IgD-negative memory B cell (primary cell): ENCODE results near the gene MRPL41. TPM values are rescaled to one million over a fixed set of nuclear protein-coding genes. Genes with fewer than 3 reads are reported as not detected.
"Not testable (repeated sequence)": the region's sequence is repeated elsewhere in the genome, so short reads cannot be mapped to it uniquely, and the experiment has no call there.

Source experiments
- H3K27ac Mint-ChIP-seq, 3 donors: one replicate each; pipeline ENCODE4 v1.8.0; 2020 to 2022; ENCODE audit warnings: mild to moderate bottlenecking in 3 of 3, mixed read lengths in 3 of 3, moderate library complexity in 1 of 3
- H3K27me3 Mint-ChIP-seq: one replicate; pipeline ENCODE4 v1.8.0; 2021; ENCODE audit warnings: mixed read lengths
- H3K36me3 Mint-ChIP-seq: one replicate; pipeline ENCODE4 v1.8.0; 2020; ENCODE audit warnings: mild to moderate bottlenecking, mixed read lengths
- H3K4me1 Mint-ChIP-seq, 3 donors: one replicate each; pipeline ENCODE4 v1.8.0; 2020 to 2022; ENCODE audit warnings: mixed read lengths in 3 of 3, mild to moderate bottlenecking in 1 of 3
- H3K4me3 Mint-ChIP-seq, 4 donors: one replicate each; pipeline ENCODE4 v1.8.0; 2020 to 2022; ENCODE audit warnings: mild to moderate bottlenecking in 4 of 4, mixed read lengths in 4 of 4, moderate library complexity in 3 of 4
- H3K9me3 Mint-ChIP-seq, 3 donors: one replicate each; pipeline ENCODE4 v1.8.0; 2020 to 2021; ENCODE audit warnings: mixed read lengths in 3 of 3, mild to moderate bottlenecking in 1 of 3
- polyA plus RNA-seq: library from polyadenylated mRNA; unstranded; fragments of 300-500 nt; fragmentation: Illumina TruSeq; gene quantifications from one replicate; pipeline ENCODE4 v1.2.3, GENCODE V29; 2021

The MRPL41 gene
- polyA plus RNA-seq, 1 donor from 2014 or later = 44.9 TPM

DNA sequence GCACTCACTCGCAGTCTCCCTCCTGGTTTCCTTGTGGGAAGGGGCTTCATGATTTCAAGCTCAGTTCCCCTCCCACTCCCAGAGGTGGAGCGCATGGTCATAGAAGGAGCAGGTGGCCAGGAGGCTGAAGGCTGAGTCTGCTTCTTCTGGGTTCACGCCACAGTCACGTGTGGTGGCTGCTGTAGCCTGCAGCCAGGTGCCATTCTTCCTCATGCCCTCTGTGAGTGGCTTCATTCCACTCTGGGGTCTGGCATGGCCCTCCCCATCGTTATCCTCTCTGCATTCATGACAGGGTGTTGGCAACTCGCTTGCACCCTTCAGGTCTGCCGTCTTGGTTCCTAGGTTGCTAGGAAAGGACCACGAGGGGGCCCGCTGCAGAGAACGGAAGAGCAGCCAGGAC lies 3.5 kb downstream of the MRPL41 start:
- Mint-ChIP-seq H3K4me3 (peak overlapping the region in 1 of 4 donors; percentile 68), H3K4me1 (peaks cover 1 to 10% (median 4%) of the 10 kb centered on the region in 3 donors), H3K27ac (peak overlapping the region in 1 of 3 donors; percentile 56), H3K9me3 (no peaks in the 10 kb centered on the region), H3K27me3 (no peaks in the 10 kb centered on the region), H3K36me3 (peaks cover 2% of the 10 kb centered on the region)

DNA sequence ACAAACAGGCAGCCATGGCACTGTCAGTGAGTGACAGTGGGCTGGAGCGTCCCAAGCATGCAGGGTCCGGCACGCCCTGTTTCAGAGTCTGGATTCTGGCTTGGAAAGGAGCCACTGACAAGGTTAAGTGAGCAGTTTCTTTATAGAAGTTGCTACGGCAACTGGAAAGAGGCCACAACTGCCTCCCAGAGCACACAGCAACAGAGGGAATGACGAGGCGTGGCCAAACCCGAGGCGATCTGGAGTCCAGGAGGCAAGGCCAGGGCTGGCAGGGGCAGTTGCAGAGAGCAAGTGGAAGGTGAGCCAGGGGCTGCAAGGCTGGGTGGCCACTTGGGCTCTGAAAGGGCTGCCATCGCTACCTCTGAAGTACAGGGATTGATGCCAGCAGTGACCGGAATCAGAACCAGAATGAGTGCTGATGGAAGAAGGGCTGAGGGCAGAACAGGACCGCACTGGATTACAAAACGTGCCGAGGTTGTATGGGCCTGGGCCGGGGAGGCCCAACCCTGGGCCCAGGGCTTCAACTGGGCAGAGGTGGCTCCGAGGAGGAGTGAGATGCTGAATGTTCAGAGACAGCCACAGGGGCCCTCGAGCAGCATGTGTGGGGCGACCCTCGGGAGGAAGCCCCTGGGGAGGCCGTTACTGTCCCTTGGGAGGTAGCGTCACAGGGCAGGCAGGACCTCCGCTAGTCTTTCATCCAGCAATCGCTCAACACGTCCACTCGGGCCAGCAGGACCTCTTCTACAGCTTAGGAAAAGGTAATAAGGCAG lies 4.6 kb downstream of the MRPL41 start:
- H3K4me3 Mint-ChIP-seq = peak overlapping the region in 1 of 4 donors; percentile 26
- H3K27me3 Mint-ChIP-seq = no peaks in the 10 kb centered on the region
- H3K27ac Mint-ChIP-seq = no peak overlapping the region
- H3K4me1 Mint-ChIP-seq = peaks cover 0 to 9% (median 3%) of the 10 kb centered on the region in 3 donors
- no peaks in the 10 kb centered on the region for H3K9me3 Mint-ChIP-seq
- peaks cover 2% of the 10 kb centered on the region for H3K36me3 Mint-ChIP-seq

DNA sequence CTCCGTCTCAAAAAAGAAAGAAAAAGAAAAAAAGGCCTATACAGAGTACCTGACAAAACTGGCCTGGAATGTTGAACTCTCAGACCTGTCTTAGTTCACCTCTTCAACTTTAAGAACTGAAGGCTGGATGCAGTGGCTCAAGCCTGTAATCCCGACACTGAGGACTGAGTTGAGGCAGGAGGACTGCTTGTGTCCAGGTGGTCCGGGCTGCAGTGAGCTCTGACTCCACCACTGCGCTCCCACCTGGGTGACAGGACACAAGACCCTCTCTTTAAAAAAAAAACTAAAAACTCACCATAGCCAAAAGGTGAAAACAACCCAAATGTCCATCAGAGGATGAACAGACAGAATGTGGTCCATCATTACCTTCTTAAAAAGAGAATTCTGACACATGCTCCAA lies 6.4 kb downstream of the MRPL41 start:
- peaks cover 0 to 5% (median 0%) of the 10 kb centered on the region in 3 donors for H3K4me1 Mint-ChIP-seq
- peaks cover 5% of the 10 kb centered on the region for H3K36me3 Mint-ChIP-seq
- no peaks in the 10 kb centered on the region for H3K27me3 Mint-ChIP-seq
- no peak overlapping the region for H3K4me3 Mint-ChIP-seq
- no peak overlapping the region for H3K27ac Mint-ChIP-seq
- H3K9me3 Mint-ChIP-seq = no peaks in the 10 kb centered on the region

DNA sequence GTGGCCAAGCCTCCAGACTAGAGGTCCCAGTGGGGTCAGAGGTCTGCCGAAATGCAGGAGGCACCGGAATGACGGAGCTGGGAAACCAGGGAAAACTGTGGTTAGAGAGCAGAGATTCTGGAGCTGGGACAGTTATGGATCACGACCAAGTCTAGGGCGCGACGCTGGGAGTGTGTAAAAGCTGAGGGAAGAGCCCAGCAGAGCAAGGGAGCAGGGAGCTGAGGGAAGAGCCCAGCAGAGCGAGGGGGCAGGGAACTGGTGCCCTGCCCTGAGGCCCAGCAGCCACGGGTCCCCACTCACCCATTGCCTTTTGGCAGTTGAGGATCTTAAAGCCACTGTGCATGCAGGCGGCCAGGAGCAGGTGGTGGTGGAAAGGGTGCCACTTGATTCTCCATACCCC lies 12.5 kb downstream of the MRPL41 start:
- Mint-ChIP-seq H3K9me3 (peaks cover 0 to 2% (median 0%) of the 10 kb centered on the region in 3 donors), H3K4me1 (peaks cover 0 to 11% (median 8%) of the 10 kb centered on the region in 3 donors), H3K27ac (peak overlapping the region in 1 of 3 donors; percentile 78), H3K27me3 (no peaks in the 10 kb centered on the region), H3K4me3 (no peak overlapping the region), H3K36me3 (peaks cover 3% of the 10 kb centered on the region)

DNA sequence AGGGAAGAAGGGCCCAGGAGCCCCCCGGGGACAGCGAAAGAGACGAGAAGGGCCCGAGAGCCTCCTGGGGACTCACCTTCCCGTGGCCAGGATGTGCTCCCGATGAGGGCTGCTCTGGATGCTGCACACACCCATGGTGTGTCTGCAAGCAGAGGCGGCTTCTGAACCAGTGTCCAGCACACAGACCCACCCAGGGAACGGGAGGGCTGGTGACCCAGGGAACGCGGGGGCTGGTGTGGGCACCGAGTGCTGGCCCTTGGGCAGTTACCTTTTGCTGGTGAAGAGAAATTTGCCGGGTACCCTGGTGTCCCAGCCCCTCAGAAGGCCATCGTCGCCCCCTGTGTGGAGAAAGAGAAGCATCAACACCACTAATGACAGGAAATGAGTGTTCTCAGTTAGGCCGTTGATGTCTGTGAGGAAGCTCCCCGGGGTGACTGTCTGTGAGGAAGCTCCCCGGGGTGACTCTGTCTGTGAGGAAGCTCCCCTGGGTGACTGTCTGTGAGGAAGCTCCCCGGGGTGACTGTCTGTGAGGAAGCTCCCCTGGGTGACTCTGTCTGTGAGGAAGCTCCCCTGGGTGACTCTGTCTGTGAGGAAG lies 13.2 kb downstream of the MRPL41 start:
- H3K9me3 Mint-ChIP-seq = peaks cover 0 to 2% (median 0%) of the 10 kb centered on the region in 3 donors
- H3K4me3 Mint-ChIP-seq = peak overlapping the region in 1 of 4 donors; percentile 37
- H3K27ac Mint-ChIP-seq = no peak overlapping the region
- H3K36me3 Mint-ChIP-seq = peaks cover 3% of the 10 kb centered on the region
- no peaks in the 10 kb centered on the region for H3K27me3 Mint-ChIP-seq
- peaks cover 0 to 11% (median 8%) of the 10 kb centered on the region in 3 donors for H3K4me1 Mint-ChIP-seq

GRCh38 chr9:137568445-137568844 lies 16.8 kb downstream of the MRPL41 start:
- H3K9me3 Mint-ChIP-seq, H3K4me1 Mint-ChIP-seq, H3K36me3 Mint-ChIP-seq, H3K27me3 Mint-ChIP-seq: not testable (repeated sequence)
- peak overlapping the region in 1 of 4 donors; percentile 56 for H3K4me3 Mint-ChIP-seq
- peak overlapping the region in 1 of 3 donors; percentile 73 for H3K27ac Mint-ChIP-seq

GRCh38 chr9:137569609-137570203 lies 18.0 kb downstream of the MRPL41 start:
- Mint-ChIP-seq H3K36me3 (peaks cover 4% of the 10 kb centered on the region), H3K4me1 (peaks cover 0 to 6% (median 4%) of the 10 kb centered on the region in 3 donors), H3K9me3 (no peaks in the 10 kb centered on the region), H3K27ac (no peak overlapping the region), H3K27me3 (no peaks in the 10 kb centered on the region), H3K4me3 (no peak overlapping the region)

- no peaks in the 10 kb centered on the region for H3K9me3 Mint-ChIP-seq
- peak overlapping the region in 1 of 4 donors; percentile 19 for H3K4me3 Mint-ChIP-seq
- H3K36me3 Mint-ChIP-seq = peaks cover 4% of the 10 kb centered on the region
- H3K27me3 Mint-ChIP-seq = no peaks in the 10 kb centered on the region
- H3K27ac Mint-ChIP-seq = peak overlapping the region in 1 of 3 donors; percentile 73
- H3K4me1 Mint-ChIP-seq = peaks cover 6 to 11% (median 11%) of the 10 kb centered on the region in 3 donors
These were observed 18.9 kb downstream of the MRPL41 start for GRCh38 chr9:137570566-137570965.

GRCh38 chr9:137574192-137574591 lies 22.5 kb downstream of the MRPL41 start:
- no peaks in the 10 kb centered on the region for H3K27me3 Mint-ChIP-seq
- no peaks in the 10 kb centered on the region for H3K9me3 Mint-ChIP-seq
- peaks cover 26 to 31% (median 29%) of the 10 kb centered on the region in 3 donors for H3K4me1 Mint-ChIP-seq
- no peak overlapping the region for H3K27ac Mint-ChIP-seq
- H3K4me3 Mint-ChIP-seq = peak overlapping the region in 1 of 4 donors; percentile 29
- peaks cover 4% of the 10 kb centered on the region for H3K36me3 Mint-ChIP-seq

- H3K36me3 Mint-ChIP-seq = peaks cover 4% of the 10 kb centered on the region
- no peaks in the 10 kb centered on the region for H3K9me3 Mint-ChIP-seq
- peak overlapping the region; percentile 71 to 96 (median 78) for H3K27ac Mint-ChIP-seq
- peaks cover 26 to 30% (median 29%) of the 10 kb centered on the region in 3 donors for H3K4me1 Mint-ChIP-seq
- no peaks in the 10 kb centered on the region for H3K27me3 Mint-ChIP-seq
- H3K4me3 Mint-ChIP-seq = peak overlapping the region in 2 of 4 donors; percentile 89 to 90
These were observed 23.7 kb downstream of the MRPL41 start for GRCh38 chr9:137575364-137575715.

DNA sequence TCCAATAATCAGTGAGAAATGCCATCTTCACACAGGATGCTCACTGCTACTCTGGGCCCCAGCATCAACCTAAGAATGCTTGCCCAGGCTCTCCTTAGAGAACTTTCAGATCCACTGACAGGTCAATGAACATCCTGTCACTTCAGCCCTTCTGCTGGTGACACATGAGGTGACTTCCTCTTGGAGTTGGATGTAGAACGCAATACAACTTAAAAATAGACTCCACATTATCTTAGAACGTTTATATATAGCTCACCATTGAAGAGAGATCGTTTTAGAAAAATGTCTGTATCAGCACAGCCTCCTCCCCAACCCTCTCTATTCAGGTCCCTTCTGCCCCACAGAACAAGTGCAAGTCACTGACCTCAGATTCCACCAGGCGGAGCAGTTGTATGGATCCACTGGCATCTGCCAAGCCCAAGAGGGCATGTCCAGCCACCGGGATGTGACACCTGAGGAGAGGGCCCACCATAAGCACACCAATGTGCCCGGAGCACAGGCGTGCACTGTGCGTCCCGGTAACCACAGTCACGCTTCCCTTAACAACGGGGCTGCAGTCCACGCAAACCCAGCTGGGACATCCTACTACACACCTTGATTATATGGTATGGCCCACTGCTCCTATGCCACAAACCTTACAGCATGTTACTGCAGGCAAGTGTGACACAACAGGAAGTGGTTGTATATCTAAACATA lies 24.2 kb downstream of the MRPL41 start:
- H3K27ac Mint-ChIP-seq = peak overlapping the region; percentile 71 to 96 (median 78)
- H3K4me3 Mint-ChIP-seq = peak overlapping the region in 3 of 4 donors; percentile 55 to 90 (median 89)
- H3K36me3 Mint-ChIP-seq = peaks cover 4% of the 10 kb centered on the region

DNA sequence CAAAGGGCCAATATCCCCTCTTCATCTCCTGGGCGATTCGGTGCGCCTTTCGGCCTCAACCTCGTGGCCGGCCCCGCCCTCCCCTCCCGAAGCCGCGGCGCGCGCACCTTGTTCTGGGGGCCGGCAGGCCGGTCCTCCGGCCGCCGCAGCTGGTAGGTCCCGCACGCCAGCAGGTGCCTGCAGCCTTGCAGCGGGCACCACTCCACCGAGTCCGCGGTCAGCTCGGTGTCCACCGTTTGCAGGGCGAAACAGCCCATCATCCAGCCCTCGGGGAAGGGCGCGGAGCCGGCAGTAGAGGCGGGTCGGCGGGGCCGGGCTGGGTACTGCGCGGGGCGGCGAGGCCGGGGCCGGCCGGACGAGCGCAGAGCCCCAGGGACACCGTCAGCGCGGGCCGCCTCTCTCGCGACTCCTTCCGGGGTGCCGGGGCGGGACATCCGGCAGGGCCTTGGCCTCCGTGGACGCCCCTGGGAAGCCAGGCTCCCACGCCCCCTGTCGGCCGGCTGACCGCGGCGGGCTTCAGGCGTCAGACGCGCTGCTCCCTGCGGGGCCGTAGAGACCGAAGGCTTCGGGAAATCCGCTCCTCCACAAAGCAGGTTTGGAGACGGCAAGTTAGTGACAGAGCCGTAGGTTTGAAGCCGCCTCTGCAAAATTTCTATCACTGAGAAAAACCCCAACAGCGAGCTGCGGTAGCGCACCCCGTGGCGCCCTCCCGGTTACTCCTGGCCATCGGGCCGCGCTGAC lies 27.0 kb downstream of the MRPL41 start, which contains the start of gene DPH7:
Gene DPH7, minus strand, starts transcription at position 408 of the 741 bp plus-strand sequence. Its CDS starts 148 bp downstream, at position 260.
- Mint-ChIP-seq H3K4me1 (peaks cover 26 to 29% (median 27%) of the 10 kb centered on the region in 3 donors), H3K27me3 (no peaks in the 10 kb centered on the region), H3K27ac (peak within 1 kb of the TSS; percentile 50 to 78 (median 60)), H3K4me3 (peak within 1 kb of the TSS; percentile 83 to 92 (median 86)), H3K36me3 (no peaks in the 10 kb centered on the region), H3K9me3 (no peaks in the 10 kb centered on the region)

More for the DNA sequence above, 24.2 kb downstream of the MRPL41 start:
- Mint-ChIP-seq H3K27me3 (no peaks in the 10 kb centered on the region), H3K4me1 (peaks cover 26 to 29% (median 27%) of the 10 kb centered on the region in 3 donors), H3K9me3 (no peaks in the 10 kb centered on the region)

DNA sequence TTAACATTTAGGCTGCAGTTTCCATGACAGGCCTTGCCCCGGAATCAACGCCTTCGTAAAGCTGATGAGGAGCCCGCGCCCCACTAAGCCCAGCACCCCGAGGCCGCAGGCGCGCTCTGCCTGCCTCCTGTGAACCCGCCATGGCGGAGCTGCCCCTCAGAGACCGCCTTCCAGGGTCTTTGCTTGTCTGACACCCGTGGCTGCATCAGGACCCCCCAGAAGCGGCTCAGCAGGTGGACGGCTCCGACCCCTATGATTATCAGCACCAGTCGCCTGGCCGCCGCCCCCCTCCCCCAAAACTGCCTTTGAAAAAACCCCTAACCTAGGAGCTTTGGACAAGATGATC lies 27.6 kb downstream of the MRPL41 start:
- no peaks in the 10 kb centered on the region for H3K27me3 Mint-ChIP-seq
- no peaks in the 10 kb centered on the region for H3K36me3 Mint-ChIP-seq
- H3K27ac Mint-ChIP-seq = peak overlapping the region in 2 of 3 donors; percentile 60 to 78
- H3K4me3 Mint-ChIP-seq = peak overlapping the region; percentile 83 to 92 (median 86)
- peaks cover 26 to 29% (median 27%) of the 10 kb centered on the region in 3 donors for H3K4me1 Mint-ChIP-seq
- no peaks in the 10 kb centered on the region for H3K9me3 Mint-ChIP-seq
